ENCODE measurements around the gene MAP3K3.

The MAP3K3 gene

GRCh38 chr17:63698886-63699637, 76.8 kb downstream of the MAP3K3 start:
- TF ChIP-seq GATA3 (IDR thresholded peaks at IDR 0.05; ENCODE audit: low read depth, low read length): no peak

- TF ChIP-seq GATA2 (IDR thresholded peaks at IDR 0.05; ENCODE audit: low read depth, low read length) (no peak), GATA3 (IDR thresholded peaks at IDR 0.05; ENCODE audit: low read depth, low read length) (no peak)
These were observed 77.7 kb downstream of the MAP3K3 start, which contains the start of gene LIMD2 for GRCh38 chr17:63699638-63700527. Gene LIMD2 (minus strand): TSS chr17:63700125. CDS start chr17:63699298, 827 bp downstream.

- TF ChIP-seq GATA2 (IDR thresholded peaks at IDR 0.05; ENCODE audit: low read depth, low read length): no peak
- no peak for TF ChIP-seq GATA3 (IDR thresholded peaks at IDR 0.05; ENCODE audit: low read depth, low read length)
These were observed 78.6 kb downstream of the MAP3K3 start for GRCh38 chr17:63700528-63701455.

GRCh38 chr17:63701456-63701820, 79.2 kb downstream of the MAP3K3 start:
- TF ChIP-seq GATA2 (IDR thresholded peaks at IDR 0.05; ENCODE audit: low read depth, low read length) (no peak), GATA3 (IDR thresholded peaks at IDR 0.05; ENCODE audit: low read depth, low read length) (no peak)

- no peak for TF ChIP-seq GATA2 (IDR thresholded peaks at IDR 0.05; ENCODE audit: low read depth, low read length)
These were observed 79.9 kb downstream of the MAP3K3 start for GRCh38 chr17:63701868-63702720.

GRCh38 chr17:63702721-63703015, 80.5 kb downstream of the MAP3K3 start:
- no peak for TF ChIP-seq GATA2 (IDR thresholded peaks at IDR 0.05; ENCODE audit: low read depth, low read length)
- no peak for TF ChIP-seq GATA3 (IDR thresholded peaks at IDR 0.05; ENCODE audit: low read depth, low read length)

GRCh38 chr17:63703029-63703428, 80.8 kb downstream of the MAP3K3 start:
- TF ChIP-seq GATA2 (IDR thresholded peaks at IDR 0.05; ENCODE audit: low read depth, low read length) (no peak), GATA3 (IDR thresholded peaks at IDR 0.05; ENCODE audit: low read depth, low read length) (no peak)

GRCh38 chr17:63703556-63704258, 81.5 kb downstream of the MAP3K3 start:
- TF ChIP-seq GATA3 (IDR thresholded peaks at IDR 0.05; ENCODE audit: low read depth, low read length): no peak
- TF ChIP-seq GATA2 (IDR thresholded peaks at IDR 0.05; ENCODE audit: low read depth, low read length): no peak

GRCh38 chr17:63704259-63704576, 82.0 kb downstream of the MAP3K3 start:
- no peak for TF ChIP-seq GATA3 (IDR thresholded peaks at IDR 0.05; ENCODE audit: low read depth, low read length)
- no peak for TF ChIP-seq GATA2 (IDR thresholded peaks at IDR 0.05; ENCODE audit: low read depth, low read length)

- TF ChIP-seq GATA3 (IDR thresholded peaks at IDR 0.05; ENCODE audit: low read depth, low read length) (no peak), GATA2 (IDR thresholded peaks at IDR 0.05; ENCODE audit: low read depth, low read length) (no peak)
These were observed 82.6 kb downstream of the MAP3K3 start for GRCh38 chr17:63704836-63705235.

GRCh38 chr17:63705657-63706056, 83.4 kb downstream of the MAP3K3 start:
- no peak for TF ChIP-seq GATA2 (IDR thresholded peaks at IDR 0.05; ENCODE audit: low read depth, low read length)

GRCh38 chr17:63706336-63707082, 84.3 kb downstream of the MAP3K3 start:
- no peak for TF ChIP-seq GATA2 (IDR thresholded peaks at IDR 0.05; ENCODE audit: low read depth, low read length)
- no peak for TF ChIP-seq GATA3 (IDR thresholded peaks at IDR 0.05; ENCODE audit: low read depth, low read length)

Data from SH-SY5Y (cell line).